Panc1 (cell line): ENCODE measurements around the gene PAGR1. TPM values are rescaled to one million over a fixed set of nuclear protein-coding genes. Genes with fewer than 3 reads are reported as not detected.

Experiments
- ATAC-seq: fragments of 200-7000 bp; cut with Tn5 transposase; 2 replicates; pipeline ENCODE4 v1.9.1; 2020; ENCODE audit warnings: mild to moderate bottlenecking, moderate library complexity
- BruUV-seq: library from RNA; stranded (reverse); fragments of 400-500 nt; replicated peaks from 2 replicates; lab custom pipeline; 2021; lab: Mats Ljungman, UMichigan
- CTCF ChIA-PET: fragments of 300-600 bp; sonication (Branson Sonifier 250); formaldehyde crosslinking; loops from one replicate; lab custom pipeline; 2022; ENCODE audit warnings: antibody characterized with exemption; lab: Charles Lee
- POLR2A ChIA-PET: fragments of 300-600 bp; sonication (Branson Sonifier 250); formaldehyde crosslinking; loops from one replicate; lab custom pipeline; 2022; ENCODE audit warnings: antibody characterized with exemption; lab: Charles Lee
- DNase-seq: peaks from one replicate; pipeline ENCODE4 v3.0.0-alpha.2; 2010; ENCODE audit warnings: low read depth, low spot score
- H3K27ac ChIP-seq: 2 replicates; pipeline ENCODE4 v1.5.1; 2011; ENCODE audit warnings: mild to moderate bottlenecking, low read length, inconsistent platforms
- H3K27me3 ChIP-seq: fragments of 200-500 bp; sonication (Bioruptor generic); 2 replicates; pipeline ENCODE4 v1.6.0; 2014; ENCODE audit warnings: low read length, inconsistent platforms; ENCODE audit not compliant: control insufficient read depth, insufficient read depth
- H3K36me3 ChIP-seq: fragments of 200-500 bp; sonication (Bioruptor generic); 2 replicates; pipeline ENCODE4 v1.5.1; 2014; ENCODE audit warnings: inconsistent platforms, mild to moderate bottlenecking, low read length, moderate library complexity; ENCODE audit not compliant: control insufficient read depth, insufficient read depth
- H3K4me1 ChIP-seq: 2 replicates; pipeline ENCODE4 v1.5.1; 2011; ENCODE audit warnings: inconsistent platforms, mild to moderate bottlenecking, low read length, moderate library complexity; ENCODE audit not compliant: control insufficient read depth, insufficient read depth
- H3K4me3 ChIP-seq, 2 experiments: 2 replicates each; pipeline ENCODE4 v1.5.1; 2011 to 2012; ENCODE audit warnings: low read depth in 2 of 2, low read length in 2 of 2, mild to moderate bottlenecking in 2 of 2, inconsistent platforms in 1 of 2, moderate library complexity in 1 of 2
- H3K9me3 ChIP-seq: fragments of 200-500 bp; sonication (Bioruptor generic); 2 replicates; pipeline ENCODE4 v1.5.1; 2014; ENCODE audit warnings: low read depth, mild to moderate bottlenecking, inconsistent platforms, low read length, moderate library complexity; ENCODE audit not compliant: control insufficient read depth, insufficient read depth
- POLR2AphosphoS5 ChIP-seq: IDR thresholded peaks from 2 replicates; pipeline ENCODE4 v1.6.1; 2012; ENCODE audit warnings: mild to moderate bottlenecking, low read depth, low read length, moderate library complexity
- SIN3A ChIP-seq: IDR thresholded peaks from 2 replicates; pipeline ENCODE4 v1.6.1; 2012; ENCODE audit warnings: low read depth, mild to moderate bottlenecking, low read length, moderate library complexity, borderline replicate concordance; ENCODE audit not compliant: insufficient read depth
- TCF7L2 ChIP-seq: IDR thresholded peaks from 2 replicates; pipeline ENCODE4 v1.6.1; 2011; ENCODE audit warnings: mild to moderate bottlenecking, low read depth, low read length, inconsistent platforms
- in situ Hi-C: cut with HindIII; loops from 2 replicates; pipeline ENCODE4 v1.10.0; 2016; ENCODE audit warnings: low sequenced_read_pairs, low pct_unique_long_range_greater_than_20kb
- intact Hi-C: fragments of 100-400 bp; cut with micrococcal nuclease; formaldehyde crosslinking; loops from one replicate; pipeline ENCODE4 v1.10.0; 2022; ENCODE audit not compliant: unreplicated experiment
- total RNA-seq: library from RNA; stranded (reverse); gene quantifications from one replicate; pipeline ENCODE4 v1.2.1, GENCODE V29; 2021; ENCODE audit not compliant: unreplicated experiment
- TF ChIP-seq, protein P1 (sequence below), 2 experiments: IDR thresholded peaks; 2 replicates each; pipeline ENCODE4 v1.6.1; 2011 to 2012; ENCODE audit warnings: low read depth in 2 of 2, control low read depth in 1 of 2, low read length in 1 of 2, mild to moderate bottlenecking in 1 of 2, moderate library complexity in 1 of 2; ENCODE audit not compliant: insufficient read depth in 1 of 2
- TF ChIP-seq, protein P2 (sequence below): fragments of 450-650 bp; IDR thresholded peaks from 2 replicates; pipeline ENCODE4 v1.5.1; 2017; ENCODE audit warnings: mild to moderate bottlenecking

The PAGR1 gene
- total RNA-seq, 1 experiment from 2014 or later, result 42.5 TPM

DNA sequence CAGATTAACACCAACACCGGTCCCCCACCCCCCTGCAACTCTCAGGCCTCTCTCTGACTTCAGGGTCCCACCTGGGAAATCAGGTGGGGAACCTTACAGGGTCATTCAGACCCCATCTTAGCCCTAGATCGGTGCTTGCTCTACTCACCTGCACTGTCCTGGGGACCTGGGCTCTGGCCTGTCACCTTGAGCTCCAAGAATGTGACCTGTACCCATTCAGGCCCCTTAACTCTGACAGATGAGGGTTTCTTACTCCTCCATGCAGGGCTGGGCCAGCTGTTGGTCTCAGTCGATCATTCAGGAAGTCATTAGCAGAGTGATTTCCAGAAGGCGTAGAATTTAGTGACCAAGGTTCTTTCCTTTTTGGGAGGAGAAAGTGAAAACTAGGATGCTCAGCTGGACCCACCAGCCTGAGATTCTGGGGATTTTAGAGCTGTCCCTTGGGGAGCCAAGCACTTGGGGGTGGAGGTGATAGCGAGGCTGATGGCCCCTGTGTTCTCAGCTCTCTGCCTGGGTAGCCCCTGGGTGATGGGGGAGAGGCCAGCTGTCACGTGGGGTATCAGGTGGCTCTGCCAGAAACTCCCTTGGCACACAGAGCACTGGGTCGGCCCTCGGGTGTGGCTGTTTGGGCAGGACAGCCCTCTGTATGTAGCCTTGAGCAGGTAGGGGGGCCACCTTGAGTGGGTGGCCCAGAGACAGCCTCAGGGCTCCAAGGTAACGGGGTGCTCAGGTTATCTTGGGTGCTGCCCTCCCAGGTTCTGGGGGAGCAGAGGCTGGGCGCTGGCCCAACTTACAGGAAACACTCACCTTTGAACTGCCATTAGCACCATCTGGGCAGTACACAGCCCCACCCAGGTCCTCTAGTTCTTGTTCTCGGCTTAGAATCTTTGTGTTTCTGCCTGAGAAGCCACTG, 5.0 kb downstream of the PAGR1 start:
- Histone ChIP-seq H3K27ac (peak overlapping the region; percentile 94), H3K4me1 (peaks cover 63% of the 10 kb centered on the region), H3K27me3 (no peaks in the 10 kb centered on the region), H3K4me3 (peak overlapping the region; percentile 69 to 94), H3K36me3 (peaks cover 3% of the 10 kb centered on the region), H3K9me3 (no peaks in the 10 kb centered on the region)
- no peak for DNase-seq
- TF ChIP-seq SIN3A (0 out of 2 replicates have a peak, but pooled peaks have one; percentile 22), TCF7L2 (no peak), POLR2AphosphoS5 (peak; percentile 73)
- TF ChIP-seq, protein P1, sequence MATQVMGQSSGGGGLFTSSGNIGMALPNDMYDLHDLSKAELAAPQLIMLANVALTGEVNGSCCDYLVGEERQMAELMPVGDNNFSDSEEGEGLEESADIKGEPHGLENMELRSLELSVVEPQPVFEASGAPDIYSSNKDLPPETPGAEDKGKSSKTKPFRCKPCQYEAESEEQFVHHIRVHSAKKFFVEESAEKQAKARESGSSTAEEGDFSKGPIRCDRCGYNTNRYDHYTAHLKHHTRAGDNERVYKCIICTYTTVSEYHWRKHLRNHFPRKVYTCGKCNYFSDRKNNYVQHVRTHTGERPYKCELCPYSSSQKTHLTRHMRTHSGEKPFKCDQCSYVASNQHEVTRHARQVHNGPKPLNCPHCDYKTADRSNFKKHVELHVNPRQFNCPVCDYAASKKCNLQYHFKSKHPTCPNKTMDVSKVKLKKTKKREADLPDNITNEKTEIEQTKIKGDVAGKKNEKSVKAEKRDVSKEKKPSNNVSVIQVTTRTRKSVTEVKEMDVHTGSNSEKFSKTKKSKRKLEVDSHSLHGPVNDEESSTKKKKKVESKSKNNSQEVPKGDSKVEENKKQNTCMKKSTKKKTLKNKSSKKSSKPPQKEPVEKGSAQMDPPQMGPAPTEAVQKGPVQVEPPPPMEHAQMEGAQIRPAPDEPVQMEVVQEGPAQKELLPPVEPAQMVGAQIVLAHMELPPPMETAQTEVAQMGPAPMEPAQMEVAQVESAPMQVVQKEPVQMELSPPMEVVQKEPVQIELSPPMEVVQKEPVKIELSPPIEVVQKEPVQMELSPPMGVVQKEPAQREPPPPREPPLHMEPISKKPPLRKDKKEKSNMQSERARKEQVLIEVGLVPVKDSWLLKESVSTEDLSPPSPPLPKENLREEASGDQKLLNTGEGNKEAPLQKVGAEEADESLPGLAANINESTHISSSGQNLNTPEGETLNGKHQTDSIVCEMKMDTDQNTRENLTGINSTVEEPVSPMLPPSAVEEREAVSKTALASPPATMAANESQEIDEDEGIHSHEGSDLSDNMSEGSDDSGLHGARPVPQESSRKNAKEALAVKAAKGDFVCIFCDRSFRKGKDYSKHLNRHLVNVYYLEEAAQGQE (IDR thresholded peaks at IDR 0.05; ENCODE audit: insufficient read depth in 1 of 2, low read depth in 2 of 2, low read length in 1 of 2), result no peak
- TF ChIP-seq, protein P2, sequence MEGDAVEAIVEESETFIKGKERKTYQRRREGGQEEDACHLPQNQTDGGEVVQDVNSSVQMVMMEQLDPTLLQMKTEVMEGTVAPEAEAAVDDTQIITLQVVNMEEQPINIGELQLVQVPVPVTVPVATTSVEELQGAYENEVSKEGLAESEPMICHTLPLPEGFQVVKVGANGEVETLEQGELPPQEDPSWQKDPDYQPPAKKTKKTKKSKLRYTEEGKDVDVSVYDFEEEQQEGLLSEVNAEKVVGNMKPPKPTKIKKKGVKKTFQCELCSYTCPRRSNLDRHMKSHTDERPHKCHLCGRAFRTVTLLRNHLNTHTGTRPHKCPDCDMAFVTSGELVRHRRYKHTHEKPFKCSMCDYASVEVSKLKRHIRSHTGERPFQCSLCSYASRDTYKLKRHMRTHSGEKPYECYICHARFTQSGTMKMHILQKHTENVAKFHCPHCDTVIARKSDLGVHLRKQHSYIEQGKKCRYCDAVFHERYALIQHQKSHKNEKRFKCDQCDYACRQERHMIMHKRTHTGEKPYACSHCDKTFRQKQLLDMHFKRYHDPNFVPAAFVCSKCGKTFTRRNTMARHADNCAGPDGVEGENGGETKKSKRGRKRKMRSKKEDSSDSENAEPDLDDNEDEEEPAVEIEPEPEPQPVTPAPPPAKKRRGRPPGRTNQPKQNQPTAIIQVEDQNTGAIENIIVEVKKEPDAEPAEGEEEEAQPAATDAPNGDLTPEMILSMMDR, result no peak
- peak; percentile 36 for ATAC-seq
- ChIA-PET POLR2A (interaction anchor here (0.6 kb wide), 2 partner anchors 9 to 415 kb away, joined by 4 read pairs; partner anchors contain the start of gene NPIPB11), CTCF (interaction anchor here (0.6 to 1.9 kb wide), 3 partner anchors 13 to 78 kb away, joined by 4 to 11 read pairs (median 10); partner anchors contain the start of gene SEZ6L2)
- no TSS peak for BruUV-seq
- in situ Hi-C loops, result no loop called here
- intact Hi-C loops, result no loop called here

DNA sequence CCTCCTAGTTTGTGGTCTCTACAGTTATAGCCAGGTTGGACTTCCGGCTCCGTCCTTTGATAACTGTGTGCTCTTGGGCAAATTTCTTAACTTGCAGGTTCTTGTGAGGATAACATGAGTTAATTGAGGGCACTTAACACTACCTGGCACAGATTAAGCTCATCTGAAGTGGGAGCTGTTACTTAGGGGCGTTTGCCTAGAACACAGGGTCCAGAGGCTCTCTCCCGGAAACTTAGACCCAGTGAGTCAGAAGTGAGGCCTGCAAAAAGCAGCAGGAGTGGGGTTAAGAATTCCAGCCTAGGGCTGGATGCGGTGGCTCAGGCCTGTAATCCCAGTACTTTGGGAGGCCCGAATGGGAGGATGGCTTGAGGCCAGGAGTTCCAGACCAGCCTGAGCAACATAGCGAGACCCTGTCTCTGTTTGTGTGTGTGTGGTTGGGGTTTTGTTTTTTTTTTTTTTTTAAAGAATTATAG, 5.7 kb downstream of the PAGR1 start:
- POLR2A ChIA-PET, result interaction anchor here (0.6 kb wide), 3 partner anchors 10 to 415 kb away, joined by 4 to 5 read pairs (median 4); partner anchors contain the start of gene NPIPB11
- H3K36me3 ChIP-seq, result peaks cover 3% of the 10 kb centered on the region
- in situ Hi-C loops, result no loop called here
- DNase-seq, result no peak
- no peaks in the 10 kb centered on the region for H3K9me3 ChIP-seq
- ATAC-seq, result peak; percentile 30
- H3K27ac ChIP-seq, result peak overlapping the region; percentile 94
- CTCF ChIA-PET, result no interaction called here
- no TSS peak for BruUV-seq
- no peaks in the 10 kb centered on the region for H3K27me3 ChIP-seq
- peak; percentile 58; the same call in 1 of the 2 replicates for TF ChIP-seq POLR2AphosphoS5
- TF ChIP-seq, protein P1 (IDR thresholded peaks at IDR 0.05; ENCODE audit: insufficient read depth in 1 of 2, low read depth in 2 of 2, low read length in 1 of 2), result no peak
- TF ChIP-seq SIN3A, result no peak
- TF ChIP-seq TCF7L2, result no peak
- TF ChIP-seq, protein P2, result no peak
- intact Hi-C loops, result no loop called here
- H3K4me1 ChIP-seq, result peaks cover 63% of the 10 kb centered on the region
- H3K4me3 ChIP-seq, result peak overlapping the region; percentile 69 to 94
